ENCODE data around the gene PKD1.
A peak's percentile ranks its signal among the peaks of the same experiment; 100 is the strongest.
"Not testable (repeated sequence)": the region's sequence is repeated elsewhere in the genome, so short reads cannot be mapped to it uniquely, and the experiment has no call there.

Gene PKD1

GRCh38 chr16:2107791-2108125 lies 27.9 kb downstream of the PKD1 start:
- H3K18ac ChIP-seq (ENCODE audit: low read depth in 1 of 2, low read length in 2 of 2); H3K4me1 ChIP-seq (ENCODE audit: control insufficient read depth, insufficient read depth, low read depth, low read length); H3K4me3 ChIP-seq (ENCODE audit: insufficient read depth in 1 of 2, low read depth in 1 of 2, low read length in 2 of 2): not testable (repeated sequence)

GRCh38 chr16:2107121-2107790 lies 28.4 kb downstream of the PKD1 start:
- WGBS: 84% methylated on average over 15 of the region's 17 CpGs

More at GRCh38 chr16:2107791-2108125, 27.9 kb downstream of the PKD1 start:
- H3K9me3 ChIP-seq (ENCODE audit: control insufficient read depth, low read length); H2BK12ac ChIP-seq (ENCODE audit: low read length in 2 of 2); H4K91ac ChIP-seq (ENCODE audit: low read length); DNase-seq; H2AK5ac ChIP-seq (ENCODE audit: low read length, severe bottlenecking); H2AFZ ChIP-seq (ENCODE audit: low read depth, low read length); H3K14ac ChIP-seq (ENCODE audit: low read length in 2 of 2); H3K27me3 ChIP-seq (ENCODE audit: control insufficient read depth in 1 of 2, insufficient read depth in 1 of 2, low read length in 2 of 2); H2BK120ac ChIP-seq (ENCODE audit: low read depth, low read length); H3K23ac ChIP-seq (ENCODE audit: low read length in 2 of 2); H2BK5ac ChIP-seq (ENCODE audit: low read depth, low read length, poor library complexity, severe bottlenecking); H3K4me2 ChIP-seq (ENCODE audit: low read length, poor library complexity, severe bottlenecking); H3K4ac ChIP-seq (ENCODE audit: low read depth in 1 of 2, low read length in 2 of 2); H3K27ac ChIP-seq (ENCODE audit: low read length, poor library complexity, severe bottlenecking); H4K8ac ChIP-seq (ENCODE audit: low read length); H2BK15ac ChIP-seq (ENCODE audit: low read depth, poor library complexity, severe bottlenecking): not testable (repeated sequence)
- WGBS: 97% methylated on average over 12 of the region's 23 CpGs
- H3K9ac ChIP-seq (ENCODE audit: low read length): peak overlapping the region; percentile 63
- peaks cover 9 to 92% of the 10 kb centered on the region in 2 experiments for H3K36me3 ChIP-seq (ENCODE audit: control insufficient read depth in 1 of 2, insufficient read depth in 2 of 2, low read depth in 1 of 2, low read length in 2 of 2)
- peaks cover 14% of the 10 kb centered on the region for H3K79me1 ChIP-seq (replicated peaks; ENCODE audit: low read length, poor library complexity, severe bottlenecking)

DNA sequence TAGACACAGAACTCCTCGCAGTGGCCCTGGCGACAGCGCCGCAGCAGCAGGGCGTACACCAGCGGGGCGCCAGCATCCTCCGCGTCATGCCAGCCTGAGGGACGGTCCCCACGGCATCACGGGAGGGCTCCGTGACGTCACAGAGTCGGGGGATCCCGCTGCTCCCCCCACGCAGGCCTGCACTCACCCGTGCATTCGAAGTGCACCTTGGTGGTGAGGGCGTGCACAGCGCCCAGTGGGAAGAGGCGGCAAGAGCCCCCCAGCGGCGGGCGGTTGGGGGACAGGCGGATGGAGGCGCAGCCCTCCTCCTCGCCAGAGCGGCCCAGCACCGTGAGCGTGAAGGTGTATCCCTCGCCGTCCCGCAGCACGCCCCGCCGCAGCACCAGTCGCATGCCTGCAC lies 29.5 kb downstream of the PKD1 start:
- H3K4ac ChIP-seq (ENCODE audit: low read depth in 1 of 2, low read length in 2 of 2); H3K4me1 ChIP-seq (ENCODE audit: control insufficient read depth, insufficient read depth, low read depth, low read length); H4K91ac ChIP-seq (ENCODE audit: low read length); H3K27ac ChIP-seq (ENCODE audit: low read length, poor library complexity, severe bottlenecking); H3K9ac ChIP-seq (ENCODE audit: low read length); H2AFZ ChIP-seq (ENCODE audit: low read depth, low read length); H2BK15ac ChIP-seq (ENCODE audit: low read depth, poor library complexity, severe bottlenecking); H4K8ac ChIP-seq (ENCODE audit: low read length); H3K14ac ChIP-seq (ENCODE audit: low read length in 2 of 2); H3K9me3 ChIP-seq (ENCODE audit: control insufficient read depth, low read length); H3K23ac ChIP-seq (ENCODE audit: low read length in 2 of 2); H3K4me2 ChIP-seq (ENCODE audit: low read length, poor library complexity, severe bottlenecking); H3K27me3 ChIP-seq (ENCODE audit: control insufficient read depth in 1 of 2, insufficient read depth in 1 of 2, low read length in 2 of 2); H2BK12ac ChIP-seq (ENCODE audit: low read length in 2 of 2); H3K4me3 ChIP-seq (ENCODE audit: insufficient read depth in 1 of 2, low read depth in 1 of 2, low read length in 2 of 2); H2BK5ac ChIP-seq (ENCODE audit: low read depth, low read length, poor library complexity, severe bottlenecking); H2AK5ac ChIP-seq (ENCODE audit: low read length, severe bottlenecking); DNase-seq; H3K18ac ChIP-seq (ENCODE audit: low read depth in 1 of 2, low read length in 2 of 2); H2BK120ac ChIP-seq (ENCODE audit: low read depth, low read length): not testable (repeated sequence)
- WGBS: 97% methylated on average over 15 of the region's 38 CpGs
- H3K36me3 ChIP-seq (ENCODE audit: control insufficient read depth in 1 of 2, insufficient read depth in 2 of 2, low read depth in 1 of 2, low read length in 2 of 2): peaks cover 12 to 92% of the 10 kb centered on the region in 2 experiments
- H3K79me1 ChIP-seq (replicated peaks; ENCODE audit: low read length, poor library complexity, severe bottlenecking): peaks cover 16% of the 10 kb centered on the region

More at GRCh38 chr16:2107121-2107790, 28.4 kb downstream of the PKD1 start:
- Histone ChIP-seq H3K36me3 (ENCODE audit: control insufficient read depth in 1 of 2, insufficient read depth in 2 of 2, low read depth in 1 of 2, low read length in 2 of 2) (peaks cover 11 to 92% of the 10 kb centered on the region in 2 experiments), H3K79me1 (replicated peaks; ENCODE audit: low read length, poor library complexity, severe bottlenecking) (peaks cover 16% of the 10 kb centered on the region), H3K18ac (ENCODE audit: low read depth in 1 of 2, low read length in 2 of 2) (peak overlapping the region in 1 of 2 experiments; percentile 24), H3K9ac (ENCODE audit: low read length) (peak overlapping the region; percentile 63)
- H2BK5ac ChIP-seq (ENCODE audit: low read depth, low read length, poor library complexity, severe bottlenecking); H3K23ac ChIP-seq (ENCODE audit: low read length in 2 of 2); H3K9me3 ChIP-seq (ENCODE audit: control insufficient read depth, low read length); H3K27me3 ChIP-seq (ENCODE audit: control insufficient read depth in 1 of 2, insufficient read depth in 1 of 2, low read length in 2 of 2); H3K4me1 ChIP-seq (ENCODE audit: control insufficient read depth, insufficient read depth, low read depth, low read length); H2BK15ac ChIP-seq (ENCODE audit: low read depth, poor library complexity, severe bottlenecking); H3K4ac ChIP-seq (ENCODE audit: low read depth in 1 of 2, low read length in 2 of 2); H2BK120ac ChIP-seq (ENCODE audit: low read depth, low read length); H4K91ac ChIP-seq (ENCODE audit: low read length); H2BK12ac ChIP-seq (ENCODE audit: low read length in 2 of 2); H3K4me3 ChIP-seq (ENCODE audit: insufficient read depth in 1 of 2, low read depth in 1 of 2, low read length in 2 of 2); H3K14ac ChIP-seq (ENCODE audit: low read length in 2 of 2); H4K8ac ChIP-seq (ENCODE audit: low read length); H3K4me2 ChIP-seq (ENCODE audit: low read length, poor library complexity, severe bottlenecking); H2AK5ac ChIP-seq (ENCODE audit: low read length, severe bottlenecking); H3K27ac ChIP-seq (ENCODE audit: low read length, poor library complexity, severe bottlenecking); H2AFZ ChIP-seq (ENCODE audit: low read depth, low read length): not testable (repeated sequence)
- DNase-seq: peak; percentile 74

- not testable (repeated sequence) for H2BK120ac ChIP-seq (ENCODE audit: low read depth, low read length); H4K91ac ChIP-seq (ENCODE audit: low read length); H3K4ac ChIP-seq (ENCODE audit: low read depth in 1 of 2, low read length in 2 of 2); H2BK5ac ChIP-seq (ENCODE audit: low read depth, low read length, poor library complexity, severe bottlenecking); H3K4me2 ChIP-seq (ENCODE audit: low read length, poor library complexity, severe bottlenecking); H4K8ac ChIP-seq (ENCODE audit: low read length); H3K23ac ChIP-seq (ENCODE audit: low read length in 2 of 2); DNase-seq; H2BK12ac ChIP-seq (ENCODE audit: low read length in 2 of 2); H2AFZ ChIP-seq (ENCODE audit: low read depth, low read length); H3K4me3 ChIP-seq (ENCODE audit: insufficient read depth in 1 of 2, low read depth in 1 of 2, low read length in 2 of 2); H3K18ac ChIP-seq (ENCODE audit: low read depth in 1 of 2, low read length in 2 of 2); H3K14ac ChIP-seq (ENCODE audit: low read length in 2 of 2); H3K9me3 ChIP-seq (ENCODE audit: control insufficient read depth, low read length); H3K27ac ChIP-seq (ENCODE audit: low read length, poor library complexity, severe bottlenecking); H3K27me3 ChIP-seq (ENCODE audit: control insufficient read depth in 1 of 2, insufficient read depth in 1 of 2, low read length in 2 of 2); H2AK5ac ChIP-seq (ENCODE audit: low read length, severe bottlenecking); H3K9ac ChIP-seq (ENCODE audit: low read length); H2BK15ac ChIP-seq (ENCODE audit: low read depth, poor library complexity, severe bottlenecking); H3K4me1 ChIP-seq (ENCODE audit: control insufficient read depth, insufficient read depth, low read depth, low read length)
- Histone ChIP-seq H3K36me3 (ENCODE audit: control insufficient read depth in 1 of 2, insufficient read depth in 2 of 2, low read depth in 1 of 2, low read length in 2 of 2) (peaks cover 9 to 92% of the 10 kb centered on the region in 2 experiments), H3K79me1 (replicated peaks; ENCODE audit: low read length, poor library complexity, severe bottlenecking) (peaks cover 16% of the 10 kb centered on the region)
- 94% methylated on average over 9 of the region's 22 CpGs for WGBS
These were observed 29.9 kb downstream of the PKD1 start for GRCh38 chr16:2105769-2106168.

Measured in mesenchymal stem cell (in vitro differentiated cells and primary cell).